Right lobe of liver (tissue), 6 donors: ENCODE measurements around the gene CTSS. TPM values are rescaled to one million over a fixed set of nuclear protein-coding genes. Genes with fewer than 3 reads are reported as not detected.

Experiments
- ATAC-seq, 4 donors: fragments of 200-7000 bp; cut with Tn5 transposase; one replicate each; pipeline ENCODE4 v1.9.1; 2020; ENCODE audit warnings: mild to moderate bottlenecking in 4 of 4, moderate library complexity in 4 of 4
- DNase-seq, 3 donors: peaks; one replicate each; pipeline ENCODE4 v3.0.0-alpha.2; 2020
- H3K27ac ChIP-seq, 3 donors: fragments of 200-600 bp; one replicate each; pipeline ENCODE4 v1.8.0; 2022
- H3K27me3 ChIP-seq, 2 donors: fragments of 200-600 bp; one replicate each; pipeline ENCODE4 v1.8.0; 2022
- H3K36me3 ChIP-seq, 4 donors: fragments of 200-600 bp; sonication (generic) in 1 of 4; one replicate each; pipeline versions ENCODE4 v1.5.1 to v1.8.0; 2017 to 2022; ENCODE audit warnings: control low read depth in 1 of 4
- H3K4me1 ChIP-seq, 4 donors: fragments of 200-600 bp; sonication (generic) in 1 of 4; one replicate each; pipeline versions ENCODE4 v1.5.1 to v1.8.0; 2017 to 2022; ENCODE audit warnings: control low read depth in 1 of 4
- H3K4me3 ChIP-seq, 3 donors: fragments of 200-600 bp; one replicate each; pipeline ENCODE4 v1.8.0; 2022
- H3K9me3 ChIP-seq, 4 donors: fragments of 200-600 bp; sonication (generic) in 1 of 4; one replicate each; pipeline versions ENCODE4 v1.5.1 to v1.8.0; 2017 to 2022; ENCODE audit warnings: control low read depth in 1 of 4
- POLR2A ChIP-seq: fragments of 450-650 bp; IDR thresholded peaks from one replicate; pipeline ENCODE4 v1.6.1; 2017; ENCODE audit warnings: antibody characterized with exemption, mild to moderate bottlenecking
- WGBS: methylation state at CpG from one replicate; pipeline ENCODE4 v1.1.6; 2018; ENCODE audit warnings: low coverage, low lambda C conversion rate; ENCODE audit not compliant: insufficient coverage; ENCODE audit errors: missing lambda C conversion rate; 5-methylcytosine and 5-hydroxymethylcytosine counted together
- intact Hi-C, 2 donors: fragments of 100-400 bp; cut with DNase I; formaldehyde crosslinking; loops; one replicate each; pipeline versions ENCODE4 v1.11.2 to v1.14.1; 2022
- total RNA-seq, 6 experiments: library from RNA; depleted of rRNA in 2 of 6; stranded (reverse); fragments of >200 nt in 2 of 6; fragmentation: NEBNext Ultra II Directional in 3 of 6; extraction: Animal tissue kit (Norgen Biotek cat#: 25700) in 3 of 6; gene quantifications; one replicate each; pipeline versions ENCODE4 v1.1.0 to v1.2.4, GENCODE V29; 2016 to 2023
- TF ChIP-seq, protein P1 (sequence below), 4 donors: fragments of 200-600 bp in 3 of 4; fragments of 450-650 bp in 1 of 4; IDR thresholded peaks; one replicate each; pipeline versions ENCODE4 v1.5.1 to v1.8.0; 2016 to 2022; ENCODE audit warnings: antibody characterized with exemption in 4 of 4, mild to moderate bottlenecking in 2 of 4
- donor health status: DM: no; HTN: yes; CAD: no.
- donor health status: DM: no; HTN: no; CAD: no.
- donor health status: DM: no; HTN: no; CAD: no.
- donor health status: DM: no; HTN: yes; CAD: no.
- donor health status: DM: no; HTN: yes; CAD: no.

The CTSS gene
- total RNA-seq, 6 experiments from 2014 or later: 23.9 to 195 (median 61.4) TPM

DNA sequence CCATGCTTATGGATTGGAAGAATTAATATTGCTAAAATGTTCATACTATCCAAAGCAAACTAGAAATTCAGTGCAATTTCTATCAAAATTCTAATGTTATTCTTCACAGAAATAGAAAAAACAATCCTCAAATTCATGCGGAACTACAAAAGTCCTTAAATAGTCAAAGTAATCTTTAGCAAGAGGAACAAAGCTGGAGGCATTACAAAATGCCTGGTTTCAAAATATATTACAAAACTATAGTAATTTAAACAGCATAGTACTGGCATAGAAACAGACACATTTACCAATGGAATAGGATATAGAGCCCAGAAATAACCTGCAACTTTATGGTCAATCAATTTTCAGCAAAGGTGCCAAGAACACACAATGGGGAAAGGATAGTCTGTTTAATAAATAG lies 3.8 kb downstream of the CTSS start:
- Histone ChIP-seq H3K27ac (no peak overlapping the region), H3K36me3 (no peaks in the 10 kb centered on the region), H3K4me3 (no peak overlapping the region), H3K27me3 (no peaks in the 10 kb centered on the region), H3K4me1 (peaks cover 0 to 6% (median 3%) of the 10 kb centered on the region in 4 donors), H3K9me3 (no peaks in the 10 kb centered on the region)
- intact Hi-C loops: no loop called here
- 60% methylated on average over 1 of the region's 1 CpG for WGBS
- DNase-seq: no peak
- TF ChIP-seq, protein P1, sequence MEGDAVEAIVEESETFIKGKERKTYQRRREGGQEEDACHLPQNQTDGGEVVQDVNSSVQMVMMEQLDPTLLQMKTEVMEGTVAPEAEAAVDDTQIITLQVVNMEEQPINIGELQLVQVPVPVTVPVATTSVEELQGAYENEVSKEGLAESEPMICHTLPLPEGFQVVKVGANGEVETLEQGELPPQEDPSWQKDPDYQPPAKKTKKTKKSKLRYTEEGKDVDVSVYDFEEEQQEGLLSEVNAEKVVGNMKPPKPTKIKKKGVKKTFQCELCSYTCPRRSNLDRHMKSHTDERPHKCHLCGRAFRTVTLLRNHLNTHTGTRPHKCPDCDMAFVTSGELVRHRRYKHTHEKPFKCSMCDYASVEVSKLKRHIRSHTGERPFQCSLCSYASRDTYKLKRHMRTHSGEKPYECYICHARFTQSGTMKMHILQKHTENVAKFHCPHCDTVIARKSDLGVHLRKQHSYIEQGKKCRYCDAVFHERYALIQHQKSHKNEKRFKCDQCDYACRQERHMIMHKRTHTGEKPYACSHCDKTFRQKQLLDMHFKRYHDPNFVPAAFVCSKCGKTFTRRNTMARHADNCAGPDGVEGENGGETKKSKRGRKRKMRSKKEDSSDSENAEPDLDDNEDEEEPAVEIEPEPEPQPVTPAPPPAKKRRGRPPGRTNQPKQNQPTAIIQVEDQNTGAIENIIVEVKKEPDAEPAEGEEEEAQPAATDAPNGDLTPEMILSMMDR (IDR thresholded peaks at IDR 0.05): no peak
- TF ChIP-seq POLR2A: no peak
- no peak for ATAC-seq

DNA sequence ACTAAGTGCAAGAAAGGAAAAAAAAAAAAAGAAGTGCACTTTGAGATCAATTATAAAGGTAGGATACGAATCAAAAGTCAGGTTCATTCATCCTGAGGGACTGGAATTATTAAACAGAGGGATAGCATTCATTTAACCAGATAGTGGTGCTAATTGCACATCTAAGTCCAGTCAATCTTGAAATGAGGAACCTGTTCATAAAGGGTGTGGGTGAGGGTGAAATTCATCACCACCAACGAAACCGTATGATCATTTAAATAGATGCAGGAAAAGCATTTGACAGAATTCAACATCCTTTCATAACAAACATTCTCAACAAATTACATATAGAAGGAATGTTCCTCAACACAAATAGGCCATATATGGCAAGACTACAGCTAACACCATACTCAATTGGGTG lies 5.6 kb downstream of the CTSS start:
- Histone ChIP-seq H3K4me3 (no peak overlapping the region), H3K4me1 (peaks cover 0 to 6% (median 3%) of the 10 kb centered on the region in 4 donors), H3K9me3 (no peaks in the 10 kb centered on the region), H3K36me3 (no peaks in the 10 kb centered on the region), H3K27ac (no peak overlapping the region), H3K27me3 (no peaks in the 10 kb centered on the region)
- 69% methylated on average over 3 of the region's 3 CpGs for WGBS
- no peak for TF ChIP-seq POLR2A
- TF ChIP-seq, protein P1 (IDR thresholded peaks at IDR 0.05): no peak
- intact Hi-C loops: no loop called here
- DNase-seq: no peak
- ATAC-seq: no peak

DNA sequence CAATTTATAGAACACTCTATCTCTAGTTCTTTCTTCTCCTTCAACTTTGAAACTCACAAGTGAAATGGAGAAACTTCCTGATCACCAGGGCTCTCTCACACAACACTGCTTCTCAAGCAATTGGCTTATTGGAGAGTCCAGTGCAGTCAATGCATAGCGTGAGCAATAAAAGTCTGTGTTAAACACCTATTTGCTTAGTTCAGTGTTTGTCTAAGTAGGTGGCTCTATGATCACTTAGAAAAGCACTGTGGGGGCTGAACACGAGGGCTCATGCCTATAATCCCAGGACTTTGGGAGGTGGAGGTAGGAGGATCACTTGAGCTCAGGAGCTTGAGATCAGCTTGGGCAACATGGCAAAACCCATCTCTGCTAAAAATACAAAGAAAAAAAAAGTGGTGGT lies 12.2 kb downstream of the CTSS start:
- peaks cover 0 to 9% (median 0%) of the 10 kb centered on the region in 4 donors for H3K36me3 ChIP-seq
- ATAC-seq: no peak

DNA sequence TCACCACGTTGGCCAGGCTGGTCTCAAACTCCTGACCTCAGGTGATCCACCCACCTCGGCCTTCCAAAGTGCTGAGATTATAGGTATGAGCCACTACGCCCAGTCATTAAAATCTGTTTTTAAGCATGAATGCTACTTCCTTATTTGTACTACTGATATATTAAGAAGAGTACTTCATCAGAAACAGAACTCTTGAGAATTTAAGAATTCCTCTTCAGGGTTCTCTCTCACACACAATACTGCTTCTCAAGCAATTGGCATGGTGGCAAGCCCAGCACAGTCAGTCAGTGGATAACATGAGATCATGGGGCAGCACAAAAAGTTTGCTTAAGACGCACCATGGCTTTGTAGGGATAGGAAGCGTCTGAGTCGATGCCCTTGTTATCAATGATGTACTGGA lies 14.1 kb downstream of the CTSS start:
- TF ChIP-seq POLR2A: no peak
- TF ChIP-seq, protein P1 (IDR thresholded peaks at IDR 0.05): no peak
- Histone ChIP-seq H3K27me3 (no peaks in the 10 kb centered on the region), H3K9me3 (no peaks in the 10 kb centered on the region), H3K27ac (no peak overlapping the region), H3K4me3 (no peak overlapping the region), H3K36me3 (peaks cover 0 to 9% (median 0%) of the 10 kb centered on the region in 4 donors), H3K4me1 (no peaks in the 10 kb centered on the region)
- DNase-seq (no peak), ATAC-seq (no peak)
- intact Hi-C loops: no loop called here
- WGBS: 95% methylated on average over 3 of the region's 6 CpGs

More for the DNA sequence above, 12.2 kb downstream of the CTSS start:
- Histone ChIP-seq H3K27ac (no peak overlapping the region), H3K9me3 (no peaks in the 10 kb centered on the region), H3K4me3 (no peak overlapping the region), H3K27me3 (no peaks in the 10 kb centered on the region), H3K4me1 (no peaks in the 10 kb centered on the region)
- 96% methylated on average over 2 of the region's 2 CpGs for WGBS
- intact Hi-C loops: no loop called here
- DNase-seq: no peak
- TF ChIP-seq, protein P1 (IDR thresholded peaks at IDR 0.05): no peak
- TF ChIP-seq POLR2A: no peak

DNA sequence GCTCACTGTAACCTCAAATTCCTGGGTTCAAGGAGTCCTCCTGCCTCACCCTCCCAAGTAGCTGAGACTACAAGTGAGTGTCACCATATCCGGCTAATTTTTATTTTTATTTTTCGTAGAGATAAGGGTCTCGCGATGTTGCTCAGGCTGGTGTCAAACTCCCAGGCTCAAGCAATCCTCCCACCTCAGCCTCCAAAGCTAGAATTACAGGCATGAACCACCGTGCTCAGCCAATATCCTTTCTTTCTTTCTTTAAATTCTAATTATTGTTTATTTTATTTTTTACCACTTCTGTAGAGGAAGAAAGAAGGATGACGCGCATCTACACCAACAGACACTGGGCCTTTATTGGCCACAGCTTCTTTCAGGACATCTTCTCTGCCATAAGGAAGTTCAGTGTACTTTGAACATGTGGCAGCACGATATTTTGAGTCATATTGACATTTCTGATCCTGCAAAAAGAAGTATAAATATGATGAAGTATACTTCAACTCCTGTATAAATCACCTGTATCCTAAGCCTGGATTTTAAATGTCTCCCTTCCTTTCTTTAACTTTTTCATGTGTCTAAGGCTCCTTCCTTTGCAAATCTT lies 15.8 kb downstream of the CTSS start:
- Histone ChIP-seq H3K4me1 (no peaks in the 10 kb centered on the region), H3K9me3 (no peaks in the 10 kb centered on the region), H3K27ac (no peak overlapping the region), H3K4me3 (no peak overlapping the region), H3K36me3 (peaks cover 0 to 9% (median 0%) of the 10 kb centered on the region in 4 donors), H3K27me3 (no peaks in the 10 kb centered on the region)
- TF ChIP-seq, protein P1 (IDR thresholded peaks at IDR 0.05): no peak
- DNase-seq (no peak), ATAC-seq (no peak)
- WGBS: 91% methylated on average over 5 of the region's 8 CpGs
- intact Hi-C loops: no loop called here
